A673 (cell line): ENCODE data around the gene PLCB4.

Experiments used
- CTCF ChIP-seq: fragments of 300-800, 200-600 bp; sonication (generic); conservative IDR thresholded peaks from 2 replicates; pipeline ENCODE4 v1.5.1; 2017; ENCODE audit warnings: low read depth, mild to moderate bottlenecking, antibody characterized with exemption, low read length, moderate library complexity, mixed read lengths
- EZH2 ChIP-seq: fragments of 200-600 bp; sonication (generic); IDR thresholded peaks from 2 replicates; pipeline ENCODE4 v1.6.1; 2017; ENCODE audit warnings: borderline replicate concordance, low read depth, mild to moderate bottlenecking, mixed read lengths, antibody characterized with exemption, low read length; ENCODE audit not compliant: poor library complexity, severe bottlenecking

- TF ChIP-seq CTCF (no peak), EZH2 (no peak)
Observed at GRCh38 chr20:9517297-9518162, 448.6 kb downstream of the PLCB4 start.
